Stimulated activated naive CD8-positive, alpha-beta T cell treated with anti-CD3 and anti-CD28 coated beads, Interleukin-15, Interleukin-2, amounts not matched to agents 100 ng/mL and 50 ng/mL, for 24 hours (primary cell): Measurements from ENCODE around the gene AFF3.

Source experiments
- H3K27ac Mint-ChIP-seq: one replicate; pipeline ENCODE4 v1.8.0; 2021; ENCODE audit warnings: mild to moderate bottlenecking, mixed read lengths
- H3K27me3 Mint-ChIP-seq: one replicate; pipeline ENCODE4 v1.8.0; 2021; ENCODE audit warnings: mixed read lengths
- H3K36me3 Mint-ChIP-seq: one replicate; pipeline ENCODE4 v1.8.0; 2021; ENCODE audit warnings: low read depth, mixed read lengths
- H3K4me1 Mint-ChIP-seq: one replicate; pipeline ENCODE4 v1.8.0; 2021; ENCODE audit warnings: low read depth, mixed read lengths
- H3K4me3 Mint-ChIP-seq: one replicate; pipeline ENCODE4 v1.8.0; 2021; ENCODE audit warnings: mild to moderate bottlenecking, mixed read lengths
- H3K9me3 Mint-ChIP-seq: one replicate; pipeline ENCODE4 v1.8.0; 2021; ENCODE audit warnings: mixed read lengths

AFF3 gene

DNA sequence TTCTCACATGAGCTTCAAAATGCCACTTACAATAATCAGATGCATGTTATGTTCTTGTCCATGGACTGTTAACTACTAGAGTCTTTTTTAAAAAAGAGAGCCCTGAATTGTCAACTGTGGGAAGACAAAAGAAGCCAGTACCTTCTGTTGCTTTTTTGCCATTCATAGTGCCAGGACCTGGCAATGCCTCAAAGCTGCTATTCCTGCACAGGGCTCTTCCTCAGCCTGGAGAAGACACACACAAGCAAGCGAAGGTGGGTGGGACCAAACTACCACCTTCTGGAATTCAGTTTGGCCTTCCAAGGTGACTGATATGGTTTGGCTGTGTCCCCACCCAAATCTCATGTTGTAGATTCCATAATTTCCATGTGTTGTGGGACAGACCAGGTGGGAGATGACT lies 160.6 kb downstream of the AFF3 start:
- Mint-ChIP-seq H3K4me1 (no peaks in the 10 kb centered on the region), H3K36me3 (peaks cover 6% of the 10 kb centered on the region), H3K27me3 (no peaks in the 10 kb centered on the region), H3K4me3 (no peak overlapping the region), H3K9me3 (peaks cover 4% of the 10 kb centered on the region), H3K27ac (no peak overlapping the region)

DNA sequence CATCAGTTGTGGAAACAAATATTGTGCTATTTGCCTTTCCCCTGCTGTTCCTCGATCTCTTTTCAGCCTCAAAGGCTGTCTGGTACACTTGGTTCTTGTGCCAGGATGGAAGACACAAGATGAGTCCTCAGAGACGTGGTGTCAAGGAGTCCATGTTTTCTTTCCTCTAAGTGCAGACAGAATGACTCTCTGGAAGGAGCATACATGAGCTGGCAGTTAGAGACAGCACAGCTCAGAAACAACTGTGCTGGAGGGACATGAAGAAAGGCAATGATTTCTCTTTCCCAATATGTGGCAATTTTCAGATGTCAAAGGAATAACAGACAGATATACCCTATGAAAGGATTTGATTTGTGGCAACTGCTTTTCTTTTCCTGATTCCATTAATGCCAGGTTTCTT lies 162.2 kb downstream of the AFF3 start:
- H3K9me3 Mint-ChIP-seq = peaks cover 4% of the 10 kb centered on the region
- peaks cover 6% of the 10 kb centered on the region for H3K4me1 Mint-ChIP-seq
- no peak overlapping the region for H3K4me3 Mint-ChIP-seq
- no peaks in the 10 kb centered on the region for H3K27me3 Mint-ChIP-seq
- H3K36me3 Mint-ChIP-seq = peaks cover 6% of the 10 kb centered on the region
- no peak overlapping the region for H3K27ac Mint-ChIP-seq

DNA sequence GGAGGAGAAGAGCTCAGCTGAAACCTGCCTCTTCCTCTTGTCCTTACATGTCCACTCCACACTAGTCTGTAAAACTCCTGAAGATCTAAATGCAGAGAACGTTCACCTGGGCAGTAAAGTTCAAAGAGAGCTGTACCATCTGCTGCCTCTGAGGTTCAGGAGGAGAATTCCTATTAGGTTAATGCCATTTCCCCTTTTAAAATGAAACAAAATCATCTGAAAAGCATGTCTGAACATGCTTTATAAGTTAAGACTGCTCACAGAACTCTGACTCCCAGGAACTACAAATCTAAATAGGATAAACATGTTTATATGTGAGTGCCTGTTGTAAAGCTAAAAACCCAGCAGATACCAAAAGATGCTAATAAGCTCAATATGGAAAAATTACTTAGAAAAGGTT lies 164.4 kb downstream of the AFF3 start:
- H3K27ac Mint-ChIP-seq = no peak overlapping the region
- peaks cover 18% of the 10 kb centered on the region for H3K4me1 Mint-ChIP-seq
- peaks cover 6% of the 10 kb centered on the region for H3K36me3 Mint-ChIP-seq
- H3K4me3 Mint-ChIP-seq = no peak overlapping the region
- H3K9me3 Mint-ChIP-seq = peaks cover 4% of the 10 kb centered on the region
- H3K27me3 Mint-ChIP-seq = no peaks in the 10 kb centered on the region

DNA sequence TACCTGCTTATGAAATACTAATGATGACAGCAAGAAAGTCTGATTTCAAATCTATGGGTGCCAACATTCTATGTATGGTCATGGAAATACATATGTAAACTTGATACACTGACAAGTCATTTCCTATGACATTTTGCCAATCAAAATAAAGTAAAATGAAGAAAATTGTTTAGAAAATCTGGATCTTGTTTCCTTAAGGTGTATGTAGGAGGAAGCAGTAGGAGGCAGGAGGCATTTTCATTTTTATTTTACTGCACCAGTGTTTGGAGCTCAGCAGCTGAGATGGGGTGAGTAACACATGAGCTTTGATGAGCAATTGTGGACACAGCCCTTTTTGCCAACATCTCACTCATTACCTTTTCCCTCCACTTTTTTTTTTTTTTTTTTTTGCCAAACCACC lies 167.0 kb downstream of the AFF3 start:
- no peaks in the 10 kb centered on the region for H3K9me3 Mint-ChIP-seq
- peaks cover 18% of the 10 kb centered on the region for H3K4me1 Mint-ChIP-seq
- H3K36me3 Mint-ChIP-seq = no peaks in the 10 kb centered on the region
- no peaks in the 10 kb centered on the region for H3K27me3 Mint-ChIP-seq
- H3K4me3 Mint-ChIP-seq = no peak overlapping the region
- H3K27ac Mint-ChIP-seq = no peak overlapping the region

DNA sequence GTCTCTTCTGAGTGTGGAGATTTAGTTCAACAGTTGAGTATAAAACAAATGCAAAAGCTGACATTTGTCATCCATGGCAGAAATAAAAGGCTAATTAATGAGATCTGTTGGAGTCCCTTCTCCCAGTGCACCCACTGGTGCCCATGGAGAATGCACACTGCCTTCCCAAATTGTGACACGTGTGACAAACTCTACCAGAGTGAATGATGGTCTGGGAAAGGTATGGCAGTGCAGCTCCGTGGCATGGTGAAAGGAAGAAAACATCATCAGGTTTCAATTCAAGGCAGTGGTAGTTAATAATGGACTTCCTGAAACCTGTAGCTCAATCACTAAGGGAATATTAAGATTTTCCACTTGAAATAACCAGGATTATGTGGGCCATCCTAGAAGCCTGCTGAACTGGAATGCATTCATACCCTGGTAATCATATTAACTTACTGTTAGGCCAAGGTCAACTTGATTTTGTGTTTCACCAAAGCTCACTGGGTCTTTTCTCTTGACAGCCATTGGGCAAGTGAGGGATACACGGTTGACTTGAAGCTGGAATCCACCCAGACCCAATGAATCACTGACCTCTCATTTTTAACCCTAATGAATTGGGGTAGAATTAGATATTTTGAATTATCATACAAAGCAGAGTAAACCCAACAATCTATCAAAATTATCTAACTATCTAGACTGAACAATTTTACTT lies 167.6 kb downstream of the AFF3 start:
- H3K9me3 Mint-ChIP-seq = no peaks in the 10 kb centered on the region
- H3K36me3 Mint-ChIP-seq = no peaks in the 10 kb centered on the region
- no peak overlapping the region for H3K4me3 Mint-ChIP-seq
- peaks cover 18% of the 10 kb centered on the region for H3K4me1 Mint-ChIP-seq
- no peak overlapping the region for H3K27ac Mint-ChIP-seq
- H3K27me3 Mint-ChIP-seq = no peaks in the 10 kb centered on the region

DNA sequence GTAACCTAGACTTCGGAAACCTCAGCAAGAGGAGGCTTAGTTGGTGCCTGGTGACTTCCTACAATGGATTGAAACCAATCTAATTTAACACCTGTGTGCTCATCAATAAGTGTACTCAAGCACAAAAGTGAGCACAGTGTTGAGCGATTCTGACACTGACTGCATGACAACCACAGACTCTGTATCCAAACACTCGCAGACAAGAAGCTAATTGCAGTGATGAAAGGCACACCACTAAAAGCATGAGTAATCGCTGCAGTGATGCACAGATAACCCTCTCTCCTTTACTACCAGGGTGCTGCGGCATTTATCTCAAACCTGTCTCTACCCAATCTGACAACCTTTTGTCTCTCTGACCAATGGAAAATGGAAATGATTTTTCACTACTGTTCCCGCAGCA lies 168.1 kb downstream of the AFF3 start:
- H3K4me3 Mint-ChIP-seq = no peak overlapping the region
- no peaks in the 10 kb centered on the region for H3K9me3 Mint-ChIP-seq
- no peak overlapping the region for H3K27ac Mint-ChIP-seq
- H3K36me3 Mint-ChIP-seq = no peaks in the 10 kb centered on the region
- H3K4me1 Mint-ChIP-seq = peaks cover 18% of the 10 kb centered on the region
- H3K27me3 Mint-ChIP-seq = no peaks in the 10 kb centered on the region

DNA sequence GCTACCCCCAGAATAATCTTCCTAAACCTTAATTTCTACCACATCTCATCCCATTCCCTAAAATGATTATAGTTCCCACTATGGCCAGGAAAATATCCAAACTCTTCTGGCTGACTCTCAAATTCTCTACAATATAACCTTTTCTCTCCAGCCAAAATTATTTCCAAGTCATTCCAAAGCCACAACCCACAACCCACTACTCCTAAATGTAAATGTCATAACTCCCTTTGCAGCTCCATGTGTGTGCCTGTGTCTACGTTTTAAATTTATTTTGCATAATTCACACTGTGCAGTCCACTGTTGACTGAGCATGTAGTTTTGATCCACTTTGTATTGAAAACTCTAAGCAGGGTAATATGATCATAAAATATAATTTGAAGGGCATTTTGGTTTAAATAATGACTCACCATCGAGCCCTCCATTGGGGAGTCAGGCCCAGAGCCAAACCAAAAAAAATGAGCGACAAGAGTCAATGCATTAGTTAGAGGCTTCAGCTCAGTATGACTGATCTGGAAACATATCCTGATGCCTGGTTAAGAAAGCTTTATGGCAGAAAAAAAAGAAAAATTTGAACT lies 171.0 kb downstream of the AFF3 start:
- peaks cover 18% of the 10 kb centered on the region for H3K4me1 Mint-ChIP-seq
- H3K36me3 Mint-ChIP-seq = no peaks in the 10 kb centered on the region
- no peaks in the 10 kb centered on the region for H3K9me3 Mint-ChIP-seq
- H3K4me3 Mint-ChIP-seq = no peak overlapping the region
- no peaks in the 10 kb centered on the region for H3K27me3 Mint-ChIP-seq
- H3K27ac Mint-ChIP-seq = no peak overlapping the region

DNA sequence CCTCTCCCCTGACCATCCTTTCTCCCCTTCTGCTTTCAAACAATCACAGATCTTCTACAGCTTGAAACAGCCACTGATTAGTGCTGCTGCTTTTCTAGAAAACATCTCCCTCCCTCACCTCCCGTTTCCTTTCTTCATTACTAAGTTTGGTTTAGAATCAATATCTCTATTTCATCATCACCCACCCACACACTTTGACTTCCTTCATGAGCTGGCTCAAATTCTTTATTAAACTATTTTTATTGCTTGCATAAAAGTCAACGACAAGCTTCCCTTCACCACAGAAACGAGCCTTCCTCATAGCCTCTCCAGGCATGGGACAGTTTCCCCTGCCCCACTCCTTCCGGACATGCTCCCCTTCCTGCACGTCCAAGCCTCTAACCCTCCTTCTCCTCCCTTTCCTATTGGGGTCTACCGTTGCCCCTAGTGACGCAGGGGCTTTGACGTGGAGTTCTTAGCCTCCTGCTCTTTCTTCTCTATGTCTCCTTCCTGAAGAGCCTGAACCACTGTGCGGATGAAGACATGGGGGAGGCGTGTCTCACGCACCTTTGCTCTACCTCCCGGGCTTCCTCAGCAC lies 172.0 kb downstream of the AFF3 start:
- H3K36me3 Mint-ChIP-seq = no peaks in the 10 kb centered on the region
- H3K4me3 Mint-ChIP-seq = no peak overlapping the region
- H3K9me3 Mint-ChIP-seq = no peaks in the 10 kb centered on the region
- H3K27me3 Mint-ChIP-seq = no peaks in the 10 kb centered on the region
- no peak overlapping the region for H3K27ac Mint-ChIP-seq
- peaks cover 14% of the 10 kb centered on the region for H3K4me1 Mint-ChIP-seq

DNA sequence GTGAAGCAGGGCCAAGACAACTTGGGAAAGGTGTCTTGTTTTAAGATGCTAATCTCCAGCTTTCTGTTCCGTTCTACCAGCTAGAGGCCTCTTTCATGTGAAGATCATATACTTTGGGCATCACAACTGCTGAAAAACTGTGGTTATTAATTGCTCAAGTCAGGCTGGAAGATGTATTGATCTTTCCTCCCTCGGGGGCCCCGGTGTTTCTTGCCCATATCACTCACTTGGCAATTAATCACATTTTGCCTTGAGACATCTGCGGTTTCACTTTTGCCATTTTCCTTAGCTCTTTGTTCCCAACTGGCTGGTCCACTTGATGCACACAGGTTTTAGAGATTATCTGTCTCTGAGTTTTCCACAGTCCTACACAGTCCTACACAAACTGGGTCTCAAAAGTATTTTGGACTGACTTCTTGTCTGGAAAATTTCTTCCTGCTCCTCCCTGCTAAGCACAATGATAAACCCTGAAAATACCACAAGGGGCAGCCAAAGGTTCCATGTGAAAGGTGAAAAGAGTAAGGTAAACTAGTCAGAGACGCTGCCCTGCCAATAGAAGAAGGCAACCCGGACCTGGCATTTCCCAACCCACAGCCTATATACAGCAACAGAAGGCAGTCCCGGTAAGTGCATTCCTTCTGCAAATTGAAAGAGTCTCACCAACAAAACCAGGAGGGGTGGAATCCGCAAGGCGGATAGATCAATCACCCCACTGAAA lies 181.0 kb downstream of the AFF3 start:
- no peak overlapping the region for H3K27ac Mint-ChIP-seq
- H3K36me3 Mint-ChIP-seq = peaks cover 4% of the 10 kb centered on the region
- H3K9me3 Mint-ChIP-seq = no peaks in the 10 kb centered on the region
- H3K4me1 Mint-ChIP-seq = peaks cover 3% of the 10 kb centered on the region
- H3K4me3 Mint-ChIP-seq = no peak overlapping the region
- H3K27me3 Mint-ChIP-seq = no peaks in the 10 kb centered on the region

DNA sequence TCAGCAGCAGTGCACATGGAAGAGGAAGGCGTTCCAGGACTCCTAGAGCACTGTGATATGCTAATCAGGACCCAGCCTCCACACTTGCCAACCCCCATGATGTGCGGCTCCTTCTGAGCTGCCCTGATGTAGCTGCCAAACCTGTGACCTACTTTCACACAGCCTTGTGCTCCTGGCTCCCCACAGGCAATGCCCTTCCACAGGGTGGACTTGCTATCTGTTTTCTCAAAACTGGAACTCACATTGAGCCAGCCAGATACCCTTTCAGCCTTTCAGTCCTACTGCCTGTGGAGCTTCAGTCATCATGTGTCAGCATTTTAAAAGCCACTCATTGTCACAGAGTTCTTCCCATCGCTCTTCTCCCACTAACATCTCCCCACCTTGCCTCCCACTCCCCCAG lies 181.6 kb downstream of the AFF3 start:
- Mint-ChIP-seq H3K9me3 (no peaks in the 10 kb centered on the region), H3K27me3 (no peaks in the 10 kb centered on the region), H3K36me3 (peaks cover 4% of the 10 kb centered on the region), H3K4me3 (no peak overlapping the region), H3K4me1 (peaks cover 3% of the 10 kb centered on the region), H3K27ac (no peak overlapping the region)

DNA sequence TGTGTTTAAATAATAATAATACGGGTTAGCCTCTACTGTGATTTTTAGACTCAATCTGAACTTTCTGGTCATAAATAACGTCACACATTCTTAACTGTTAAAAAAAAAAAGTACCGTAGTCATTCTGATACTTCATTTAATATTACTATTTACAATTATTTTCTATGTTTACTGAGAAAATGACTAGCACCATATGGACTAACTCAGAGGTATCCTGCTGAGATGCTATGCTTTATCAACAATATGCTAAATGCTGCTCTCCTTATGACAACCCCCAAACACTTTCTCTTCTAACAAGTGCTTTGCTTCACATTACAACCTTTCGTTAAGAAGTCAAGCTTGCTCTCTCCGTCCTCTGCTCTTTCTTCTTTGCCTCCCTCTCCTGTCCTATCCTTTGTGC lies 182.1 kb downstream of the AFF3 start:
- Mint-ChIP-seq H3K36me3 (peaks cover 4% of the 10 kb centered on the region), H3K27me3 (no peaks in the 10 kb centered on the region), H3K4me3 (no peak overlapping the region), H3K4me1 (peaks cover 3% of the 10 kb centered on the region), H3K27ac (no peak overlapping the region), H3K9me3 (no peaks in the 10 kb centered on the region)

DNA sequence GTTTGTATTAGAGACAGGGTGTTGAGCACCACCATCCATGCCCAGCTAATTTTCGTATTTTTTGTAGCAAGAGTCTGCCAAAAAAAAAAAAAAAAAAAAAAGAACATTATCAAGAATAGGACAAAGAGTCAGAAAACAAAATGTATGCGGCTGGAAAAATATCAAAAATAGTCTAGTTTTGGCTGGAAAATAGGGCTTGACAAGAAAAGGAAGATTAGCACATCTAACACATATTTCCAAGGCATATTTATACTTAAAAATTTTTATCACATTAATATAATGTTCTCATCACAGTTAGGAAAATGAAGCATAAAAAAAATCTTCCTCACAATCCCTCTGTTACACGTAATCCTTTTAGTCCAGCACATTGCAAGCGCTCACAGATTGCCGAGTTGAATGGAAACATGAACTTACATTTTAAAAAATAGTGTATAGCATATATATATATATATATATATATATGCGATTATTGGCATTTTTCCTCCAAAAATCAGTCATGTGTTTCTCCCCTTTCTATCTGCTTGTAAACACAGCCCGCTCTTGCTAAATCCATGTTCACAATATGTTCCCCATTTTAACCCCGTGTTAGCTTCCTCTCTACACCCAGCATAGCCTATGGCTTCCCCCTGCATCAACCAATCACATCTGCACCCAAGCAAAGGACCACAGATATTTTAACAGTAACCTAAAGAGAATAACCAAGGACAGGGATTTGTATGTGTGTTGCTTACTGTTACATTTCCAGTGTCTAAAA lies 183.0 kb downstream of the AFF3 start:
- Mint-ChIP-seq H3K4me1 (peaks cover 3% of the 10 kb centered on the region), H3K4me3 (no peak overlapping the region), H3K36me3 (peaks cover 4% of the 10 kb centered on the region), H3K27me3 (no peaks in the 10 kb centered on the region), H3K9me3 (no peaks in the 10 kb centered on the region), H3K27ac (no peak overlapping the region)

DNA sequence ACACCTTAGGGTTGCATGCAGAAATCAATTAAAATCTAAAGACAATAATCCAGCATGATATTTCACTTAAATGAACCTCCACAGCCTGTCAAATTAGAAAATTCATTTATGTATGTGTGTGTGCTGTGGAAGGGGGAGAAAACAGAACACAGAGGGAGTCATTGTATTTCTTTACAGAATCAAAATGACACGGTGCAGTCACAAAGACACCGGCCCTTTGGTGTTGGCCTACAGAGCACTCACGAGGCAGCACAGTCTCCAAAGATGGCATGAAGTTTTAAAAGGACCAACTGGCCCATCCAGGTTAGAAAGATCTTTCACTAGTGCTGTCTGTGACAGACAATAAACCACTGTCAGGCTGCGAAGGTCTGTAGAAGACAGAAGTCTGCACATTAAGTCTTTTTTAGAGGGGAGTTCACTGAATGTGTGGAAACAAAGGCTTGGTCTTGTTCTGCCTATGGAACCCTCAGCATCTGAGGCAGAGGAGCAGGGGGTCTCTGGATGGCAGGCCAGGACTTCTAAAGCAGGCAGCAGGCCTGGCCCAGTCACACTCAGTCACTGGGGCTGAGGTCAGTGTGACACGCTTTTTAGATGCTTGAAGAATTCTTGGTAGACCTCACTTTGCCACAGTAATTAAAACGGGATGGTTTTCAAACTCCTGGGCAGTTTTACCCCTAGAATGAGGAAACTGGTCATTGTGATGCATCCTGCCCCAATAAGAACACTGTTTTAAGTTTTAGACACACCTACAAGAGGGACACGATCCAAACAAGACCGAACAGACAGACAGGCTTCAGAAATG lies 184.9 kb downstream of the AFF3 start:
- H3K9me3 Mint-ChIP-seq = no peaks in the 10 kb centered on the region
- H3K4me1 Mint-ChIP-seq = peaks cover 3% of the 10 kb centered on the region
- H3K27me3 Mint-ChIP-seq = no peaks in the 10 kb centered on the region
- peaks cover 4% of the 10 kb centered on the region for H3K36me3 Mint-ChIP-seq
- no peak overlapping the region for H3K27ac Mint-ChIP-seq
- no peak overlapping the region for H3K4me3 Mint-ChIP-seq
